Endothelial cell of umbilical vein (primary cell): ENCODE measurements around the gene SNRPD2.

Experiments used
- CTCF ChIP-seq, 2 donors: IDR thresholded peaks; 1 replicate in 1 of 2; 2 replicates in 1 of 2; pipeline ENCODE4 v1.5.1; 2011; ENCODE audit warnings: low read length in 2 of 2, mild to moderate bottlenecking in 2 of 2, moderate library complexity in 2 of 2, control low read depth in 1 of 2, inconsistent platforms in 1 of 2, low read depth in 1 of 2; ENCODE audit not compliant: insufficient read depth in 1 of 2; ENCODE audit errors: extremely low read depth in 1 of 2
- EZH2 ChIP-seq: IDR thresholded peaks from 2 replicates; pipeline ENCODE4 v1.6.1; 2012; ENCODE audit warnings: borderline replicate concordance, low read depth, mild to moderate bottlenecking, moderate library complexity, low read length, inconsistent platforms; ENCODE audit not compliant: severe bottlenecking
- JUN ChIP-seq: IDR thresholded peaks from 2 replicates; pipeline ENCODE4 v1.6.1; 2011; ENCODE audit warnings: borderline replicate concordance, low read depth; ENCODE audit not compliant: insufficient read length, insufficient read depth
- POLR2A ChIP-seq: IDR thresholded peaks from 2 replicates; pipeline ENCODE4 v1.6.1; 2012; ENCODE audit warnings: low read depth, mild to moderate bottlenecking, control low read depth, low read length
- POLR2AphosphoS5 ChIP-seq: IDR thresholded peaks from 2 replicates; pipeline ENCODE4 v1.6.1; 2012; ENCODE audit warnings: low read depth, mild to moderate bottlenecking, control low read depth, low read length, moderate library complexity; ENCODE audit not compliant: insufficient read depth

DNA sequence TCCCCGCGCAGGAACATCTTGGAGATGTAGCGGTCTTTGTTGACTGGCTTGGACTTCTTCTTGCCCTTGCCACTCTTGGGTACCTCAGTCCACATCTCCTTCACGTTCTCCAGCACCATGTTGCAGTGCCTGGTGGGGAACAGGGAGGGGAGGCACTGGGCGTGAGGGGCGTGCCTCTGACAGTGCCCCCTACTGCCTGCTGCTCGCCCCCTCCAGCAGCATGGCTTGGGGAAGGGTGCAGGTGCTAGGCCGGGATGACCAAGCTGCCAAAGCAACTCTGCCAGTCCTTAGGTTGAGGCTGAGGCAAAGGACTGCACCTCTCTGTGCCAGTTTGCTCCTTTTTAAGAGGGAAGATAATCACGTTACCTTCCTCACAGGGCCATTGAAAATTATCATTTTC is 4.2 kb downstream of the SNRPD2 start:
- no peak for TF ChIP-seq CTCF (IDR thresholded peaks at IDR 0.05; ENCODE audit: extremely low read depth in 1 of 2, insufficient read depth in 1 of 2, low read depth in 1 of 2, low read length in 2 of 2)
- no peak for TF ChIP-seq POLR2AphosphoS5
- TF ChIP-seq EZH2 = no peak
- no peak for TF ChIP-seq POLR2A
- no peak for TF ChIP-seq JUN
